Fibroblast of lung (primary cell): ENCODE measurements around the gene NR6A1. TPM values are rescaled to one million over a fixed set of nuclear protein-coding genes. Genes with fewer than 3 reads are reported as not detected.

Experiments
- DNase-seq, 2 donors: peaks; one replicate each; pipeline versions ENCODE4 v3.0.0 to v3.0.0-alpha.2; 2010; ENCODE audit warnings: low read depth in 2 of 2
- H2AFZ ChIP-seq: 2 replicates; pipeline ENCODE4 v1.5.1; 2012; ENCODE audit warnings: low read length, control low read depth, inconsistent platforms
- H3K27ac ChIP-seq: 2 replicates; pipeline ENCODE4 v1.5.1; 2011; ENCODE audit warnings: low read length, control low read depth; ENCODE audit not compliant: insufficient read depth
- H3K27me3 ChIP-seq: 2 replicates; pipeline ENCODE4 v1.5.1; 2011; ENCODE audit warnings: mild to moderate bottlenecking, low read length; ENCODE audit not compliant: control insufficient read depth, insufficient read depth
- H3K36me3 ChIP-seq: 2 replicates; pipeline ENCODE4 v1.5.1; 2011; ENCODE audit warnings: low read length; ENCODE audit not compliant: control insufficient read depth, insufficient read depth
- H3K4me1 ChIP-seq: 2 replicates; pipeline ENCODE4 v1.5.1; 2011; ENCODE audit warnings: low read length; ENCODE audit not compliant: control insufficient read depth, insufficient read depth; ENCODE audit errors: extremely low read depth
- H3K4me2 ChIP-seq: 2 replicates; pipeline ENCODE4 v1.5.1; 2011; ENCODE audit warnings: low read length, control low read depth; ENCODE audit not compliant: insufficient read depth; ENCODE audit errors: extremely low read depth
- H3K4me3 ChIP-seq, 4 experiments: fragments of 200-600 bp in 1 of 4; sonication (generic) in 1 of 4; replicated peaks in 1 of 4; 2 replicates each; pipeline ENCODE4 v1.5.1; 2011 to 2016; ENCODE audit warnings: low read length in 4 of 4, low read depth in 3 of 4, mild to moderate bottlenecking in 3 of 4, control low read depth in 2 of 4, inconsistent platforms in 1 of 4, mixed read lengths in 1 of 4; ENCODE audit not compliant: insufficient read depth in 1 of 4; ENCODE audit errors: control extremely low read depth in 1 of 4
- H3K79me2 ChIP-seq: 2 replicates; pipeline ENCODE4 v1.5.1; 2012; ENCODE audit warnings: mild to moderate bottlenecking, low read length, inconsistent platforms; ENCODE audit not compliant: control insufficient read depth, insufficient read depth
- H3K9ac ChIP-seq: 2 replicates; pipeline ENCODE4 v1.5.1; 2011; ENCODE audit warnings: mild to moderate bottlenecking, low read length, control low read depth; ENCODE audit not compliant: insufficient read depth
- H3K9me3 ChIP-seq: 2 replicates; pipeline ENCODE4 v1.5.1; 2012; ENCODE audit warnings: low read depth, low read length; ENCODE audit not compliant: control insufficient read depth, insufficient read depth
- H4K20me1 ChIP-seq: 2 replicates; pipeline ENCODE4 v1.5.1; 2011; ENCODE audit warnings: low read length; ENCODE audit not compliant: control insufficient read depth, insufficient read depth; ENCODE audit errors: extremely low read depth
- CTCF ChIP-seq, 2 donors: IDR thresholded peaks in 1 of 2; conservative IDR thresholded peaks in 1 of 2; 1 replicate in 1 of 2; 2 replicates in 1 of 2; pipeline ENCODE4 v1.5.1; 2011 to 2012; ENCODE audit warnings: low read length in 2 of 2, control low read depth in 1 of 2, inconsistent platforms in 1 of 2, low read depth in 1 of 2, mild to moderate bottlenecking in 1 of 2
- EZH2 ChIP-seq: IDR thresholded peaks from 2 replicates; pipeline ENCODE4 v1.5.1; 2012; ENCODE audit warnings: low read length, control low read depth, mild to moderate bottlenecking; ENCODE audit errors: missing control alignments
- polyA plus RNA-seq, 2 donors: library from polyadenylated mRNA; depleted of rRNA in 1 of 2; stranded (reverse) in 1 of 2; unstranded in 1 of 2; fragments of >200 nt; gene quantifications; 2 replicates each; pipeline ENCODE4 v1.2.1, GENCODE V29; 2011 to 2012; ENCODE audit warnings: missing spikeins in 1 of 2
- total RNA-seq: library from RNA; depleted of rRNA; stranded (reverse); fragments of >200 nt; gene quantifications from 2 replicates; pipeline ENCODE4 v1.2.1, GENCODE V29; 2014

Gene NR6A1
- total and polyA plus RNA-seq, 2 donors (not counting 1 experiment from before 2014, with no cell fraction given), result 0.07 to 0.50 TPM

GRCh38 chr9:124504530-124505005, 266.5 kb downstream of the NR6A1 start:
- Histone ChIP-seq H3K27me3 (peaks cover 49% of the 10 kb centered on the region), H3K36me3 (no peaks in the 10 kb centered on the region)
- TF ChIP-seq CTCF (conservative IDR thresholded peaks at IDR 0.05 in 1 of 2, IDR thresholded peaks at IDR 0.05 in 1 of 2; ENCODE audit: low read depth in 1 of 2, low read length in 2 of 2), result no peak

GRCh38 chr9:124503713-124504529, 267.2 kb downstream of the NR6A1 start:
- TF ChIP-seq CTCF (conservative IDR thresholded peaks at IDR 0.05 in 1 of 2, IDR thresholded peaks at IDR 0.05 in 1 of 2; ENCODE audit: low read depth in 1 of 2, low read length in 2 of 2) (no peak), EZH2 (peak; percentile 100)
- Histone ChIP-seq H4K20me1 (no peaks in the 10 kb centered on the region), H3K27ac (no peak overlapping the region), H3K79me2 (no peaks in the 10 kb centered on the region), H3K9me3 (no peaks in the 10 kb centered on the region), H3K36me3 (no peaks in the 10 kb centered on the region), H3K27me3 (peaks cover 49% of the 10 kb centered on the region), H3K4me1 (no peaks in the 10 kb centered on the region), H3K9ac (no peak overlapping the region), H3K4me3 (no peak overlapping the region), H2AFZ (no peak overlapping the region), H3K4me2 (no peak overlapping the region)
- no peak for DNase-seq

More at GRCh38 chr9:124504530-124505005, 266.5 kb downstream of the NR6A1 start:
- Histone ChIP-seq H3K4me3 (no peak overlapping the region), H3K9me3 (no peaks in the 10 kb centered on the region), H3K9ac (no peak overlapping the region), H2AFZ (no peak overlapping the region), H3K79me2 (no peaks in the 10 kb centered on the region), H3K4me1 (no peaks in the 10 kb centered on the region), H3K27ac (no peak overlapping the region), H4K20me1 (no peaks in the 10 kb centered on the region), H3K4me2 (no peak overlapping the region)
- DNase-seq, result no peak

- no peaks in the 10 kb centered on the region for H3K9me3 ChIP-seq
- no peak overlapping the region for H2AFZ ChIP-seq
- H3K4me1 ChIP-seq, result no peaks in the 10 kb centered on the region
- DNase-seq, result no peak
- no peak overlapping the region for H3K27ac ChIP-seq
- peaks cover 49% of the 10 kb centered on the region for H3K27me3 ChIP-seq
- H3K4me3 ChIP-seq, result no peak overlapping the region
- TF ChIP-seq EZH2 (peak; percentile 83), CTCF (conservative IDR thresholded peaks at IDR 0.05 in 1 of 2, IDR thresholded peaks at IDR 0.05 in 1 of 2; ENCODE audit: low read depth in 1 of 2, low read length in 2 of 2) (no peak)
- H3K9ac ChIP-seq, result no peak overlapping the region
- no peak overlapping the region for H3K4me2 ChIP-seq
- H4K20me1 ChIP-seq, result no peaks in the 10 kb centered on the region
- H3K36me3 ChIP-seq, result no peaks in the 10 kb centered on the region
- H3K79me2 ChIP-seq, result no peaks in the 10 kb centered on the region
Measured at GRCh38 chr9:124502711-124503702, 268.1 kb downstream of the NR6A1 start.
